ENCODE results near the gene SH2D6. TPM values are rescaled to one million over a fixed set of nuclear protein-coding genes. Genes with fewer than 3 reads are reported as not detected.
A peak's percentile ranks its signal among the peaks of the same experiment; 100 is the strongest.

The SH2D6 gene
- total and polyA plus RNA-seq, 9 of the 15 experiments (the other 6 are each of a cell fraction or from before 2014, with no cell fraction given) = 0.07 to 0.76 (median 0.33) TPM; not detected in 2

DNA sequence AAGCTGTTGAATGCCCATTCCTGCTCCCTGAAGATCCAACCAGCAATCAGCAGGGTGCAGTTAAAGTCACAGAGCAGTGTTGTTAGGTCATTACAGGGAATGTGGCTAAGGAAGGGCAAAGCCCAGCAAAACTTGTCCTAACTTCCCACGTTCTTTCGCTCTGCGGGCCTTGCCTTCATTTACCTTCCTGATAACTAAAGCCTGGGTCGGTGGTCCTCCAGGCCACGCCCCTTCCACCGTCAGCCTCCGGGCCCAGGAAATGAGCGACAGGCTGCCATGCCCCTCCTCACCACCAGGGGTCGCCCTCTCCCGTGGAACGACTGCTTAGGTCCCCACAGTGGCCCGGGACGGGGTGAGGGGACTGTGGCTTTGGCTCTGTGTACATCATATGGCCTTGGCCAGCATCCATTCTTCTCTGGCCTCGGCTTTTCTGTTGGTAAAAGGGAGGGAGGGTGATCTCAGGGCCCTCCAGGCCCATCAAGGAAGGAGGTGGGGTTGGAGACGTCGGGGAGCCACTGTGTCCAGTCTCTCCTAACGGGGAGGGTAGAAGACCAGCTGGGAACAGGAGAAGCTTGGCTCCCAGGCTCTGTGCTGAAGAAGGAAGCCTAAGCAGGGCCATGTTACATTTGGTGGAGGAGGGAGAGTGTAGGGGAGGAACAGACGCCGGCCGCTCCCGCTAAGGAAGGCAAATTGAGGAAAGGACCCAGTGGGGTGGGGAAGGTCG is 2.2 kb downstream of the SH2D6 start (continued):
- no peak for TF ChIP-seq CHD4 (IDR thresholded peaks at IDR 0.05; ENCODE audit: insufficient read depth, insufficient replicate concordance, low read depth, low read length, poor library complexity, severe bottlenecking)
- TF ChIP-seq, protein P1, sequence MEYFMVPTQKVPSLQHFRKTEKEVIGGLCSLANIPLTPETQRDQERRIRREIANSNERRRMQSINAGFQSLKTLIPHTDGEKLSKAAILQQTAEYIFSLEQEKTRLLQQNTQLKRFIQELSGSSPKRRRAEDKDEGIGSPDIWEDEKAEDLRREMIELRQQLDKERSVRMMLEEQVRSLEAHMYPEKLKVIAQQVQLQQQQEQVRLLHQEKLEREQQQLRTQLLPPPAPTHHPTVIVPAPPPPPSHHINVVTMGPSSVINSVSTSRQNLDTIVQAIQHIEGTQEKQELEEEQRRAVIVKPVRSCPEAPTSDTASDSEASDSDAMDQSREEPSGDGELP (CRISPR knock-in tag; IDR thresholded peaks at IDR 0.05; ENCODE audit: borderline replicate concordance) = peak; percentile 87
- TF ChIP-seq C11orf30 (IDR thresholded peaks at IDR 0.05; ENCODE audit: low read depth) = no peak
- TF ChIP-seq, protein P2, sequence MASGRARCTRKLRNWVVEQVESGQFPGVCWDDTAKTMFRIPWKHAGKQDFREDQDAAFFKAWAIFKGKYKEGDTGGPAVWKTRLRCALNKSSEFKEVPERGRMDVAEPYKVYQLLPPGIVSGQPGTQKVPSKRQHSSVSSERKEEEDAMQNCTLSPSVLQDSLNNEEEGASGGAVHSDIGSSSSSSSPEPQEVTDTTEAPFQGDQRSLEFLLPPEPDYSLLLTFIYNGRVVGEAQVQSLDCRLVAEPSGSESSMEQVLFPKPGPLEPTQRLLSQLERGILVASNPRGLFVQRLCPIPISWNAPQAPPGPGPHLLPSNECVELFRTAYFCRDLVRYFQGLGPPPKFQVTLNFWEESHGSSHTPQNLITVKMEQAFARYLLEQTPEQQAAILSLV (tag; IDR thresholded peaks at IDR 0.05) = peak; percentile 57; the same call in 1 of the 2 replicates
- TF ChIP-seq, protein P3, sequence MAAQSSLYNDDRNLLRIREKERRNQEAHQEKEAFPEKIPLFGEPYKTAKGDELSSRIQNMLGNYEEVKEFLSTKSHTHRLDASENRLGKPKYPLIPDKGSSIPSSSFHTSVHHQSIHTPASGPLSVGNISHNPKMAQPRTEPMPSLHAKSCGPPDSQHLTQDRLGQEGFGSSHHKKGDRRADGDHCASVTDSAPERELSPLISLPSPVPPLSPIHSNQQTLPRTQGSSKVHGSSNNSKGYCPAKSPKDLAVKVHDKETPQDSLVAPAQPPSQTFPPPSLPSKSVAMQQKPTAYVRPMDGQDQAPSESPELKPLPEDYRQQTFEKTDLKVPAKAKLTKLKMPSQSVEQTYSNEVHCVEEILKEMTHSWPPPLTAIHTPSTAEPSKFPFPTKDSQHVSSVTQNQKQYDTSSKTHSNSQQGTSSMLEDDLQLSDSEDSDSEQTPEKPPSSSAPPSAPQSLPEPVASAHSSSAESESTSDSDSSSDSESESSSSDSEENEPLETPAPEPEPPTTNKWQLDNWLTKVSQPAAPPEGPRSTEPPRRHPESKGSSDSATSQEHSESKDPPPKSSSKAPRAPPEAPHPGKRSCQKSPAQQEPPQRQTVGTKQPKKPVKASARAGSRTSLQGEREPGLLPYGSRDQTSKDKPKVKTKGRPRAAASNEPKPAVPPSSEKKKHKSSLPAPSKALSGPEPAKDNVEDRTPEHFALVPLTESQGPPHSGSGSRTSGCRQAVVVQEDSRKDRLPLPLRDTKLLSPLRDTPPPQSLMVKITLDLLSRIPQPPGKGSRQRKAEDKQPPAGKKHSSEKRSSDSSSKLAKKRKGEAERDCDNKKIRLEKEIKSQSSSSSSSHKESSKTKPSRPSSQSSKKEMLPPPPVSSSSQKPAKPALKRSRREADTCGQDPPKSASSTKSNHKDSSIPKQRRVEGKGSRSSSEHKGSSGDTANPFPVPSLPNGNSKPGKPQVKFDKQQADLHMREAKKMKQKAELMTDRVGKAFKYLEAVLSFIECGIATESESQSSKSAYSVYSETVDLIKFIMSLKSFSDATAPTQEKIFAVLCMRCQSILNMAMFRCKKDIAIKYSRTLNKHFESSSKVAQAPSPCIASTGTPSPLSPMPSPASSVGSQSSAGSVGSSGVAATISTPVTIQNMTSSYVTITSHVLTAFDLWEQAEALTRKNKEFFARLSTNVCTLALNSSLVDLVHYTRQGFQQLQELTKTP (IDR thresholded peaks at IDR 0.05; ENCODE audit: low read depth in 1 of 2, partially characterized antibody in 2 of 2) = no peak
- TF ChIP-seq ELF4 (CRISPR knock-in tag; IDR thresholded peaks at IDR 0.05) = peak; percentile 74; the same call in 1 of the 2 replicates
- TF ChIP-seq SMAD4 (CRISPR knock-in tag; conservative IDR thresholded peaks at IDR 0.05) = peak; percentile 89; the same call in 1 of the 2 replicates
- TF ChIP-seq MEF2D (tag; conservative IDR thresholded peaks at IDR 0.05; ENCODE audit: low read depth) = peak; percentile 65; the same call in 1 of the 2 replicates
- no peak for TF ChIP-seq ILK (tag; IDR thresholded peaks at IDR 0.05; ENCODE audit: borderline replicate concordance, low read depth)
- TF ChIP-seq NFXL1 (CRISPR knock-in tag; IDR thresholded peaks at IDR 0.05) = 0 out of 2 replicates have a peak, but pooled peaks have one; percentile 35
- TF ChIP-seq, protein P4, sequence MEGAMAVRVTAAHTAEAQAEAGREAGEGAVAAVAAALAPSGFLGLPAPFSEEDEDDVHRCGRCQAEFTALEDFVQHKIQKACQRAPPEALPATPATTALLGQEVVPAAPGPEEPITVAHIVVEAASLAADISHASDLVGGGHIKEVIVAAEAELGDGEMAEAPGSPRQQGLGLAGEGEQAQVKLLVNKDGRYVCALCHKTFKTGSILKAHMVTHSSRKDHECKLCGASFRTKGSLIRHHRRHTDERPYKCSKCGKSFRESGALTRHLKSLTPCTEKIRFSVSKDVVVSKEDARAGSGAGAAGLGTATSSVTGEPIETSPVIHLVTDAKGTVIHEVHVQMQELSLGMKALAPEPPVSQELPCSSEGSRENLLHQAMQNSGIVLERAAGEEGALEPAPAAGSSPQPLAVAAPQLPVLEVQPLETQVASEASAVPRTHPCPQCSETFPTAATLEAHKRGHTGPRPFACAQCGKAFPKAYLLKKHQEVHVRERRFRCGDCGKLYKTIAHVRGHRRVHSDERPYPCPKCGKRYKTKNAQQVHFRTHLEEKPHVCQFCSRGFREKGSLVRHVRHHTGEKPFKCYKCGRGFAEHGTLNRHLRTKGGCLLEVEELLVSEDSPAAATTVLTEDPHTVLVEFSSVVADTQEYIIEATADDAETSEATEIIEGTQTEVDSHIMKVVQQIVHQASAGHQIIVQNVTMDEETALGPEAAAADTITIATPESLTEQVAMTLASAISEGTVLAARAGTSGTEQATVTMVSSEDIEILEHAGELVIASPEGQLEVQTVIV (CRISPR knock-in tag; IDR thresholded peaks at IDR 0.05; ENCODE audit: borderline replicate concordance) = no peak
- no peak for TF ChIP-seq ZC3H4 (CRISPR knock-in tag; IDR thresholded peaks at IDR 0.05; ENCODE audit: borderline replicate concordance)
- no peak for TF ChIP-seq RFX7 (CRISPR knock-in tag; IDR thresholded peaks at IDR 0.05)
- TF ChIP-seq, protein P5, sequence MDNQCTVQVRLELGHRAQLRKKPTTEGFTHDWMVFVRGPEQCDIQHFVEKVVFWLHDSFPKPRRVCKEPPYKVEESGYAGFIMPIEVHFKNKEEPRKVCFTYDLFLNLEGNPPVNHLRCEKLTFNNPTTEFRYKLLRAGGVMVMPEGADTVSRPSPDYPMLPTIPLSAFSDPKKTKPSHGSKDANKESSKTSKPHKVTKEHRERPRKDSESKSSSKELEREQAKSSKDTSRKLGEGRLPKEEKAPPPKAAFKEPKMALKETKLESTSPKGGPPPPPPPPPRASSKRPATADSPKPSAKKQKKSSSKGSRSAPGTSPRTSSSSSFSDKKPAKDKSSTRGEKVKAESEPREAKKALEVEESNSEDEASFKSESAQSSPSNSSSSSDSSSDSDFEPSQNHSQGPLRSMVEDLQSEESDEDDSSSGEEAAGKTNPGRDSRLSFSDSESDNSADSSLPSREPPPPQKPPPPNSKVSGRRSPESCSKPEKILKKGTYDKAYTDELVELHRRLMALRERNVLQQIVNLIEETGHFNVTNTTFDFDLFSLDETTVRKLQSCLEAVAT (IDR thresholded peaks at IDR 0.05) = no peak; a peak in 1 of 4 replicates

All from K562 (cell line).